HG02840 (cell line): ENCODE data around the gene PDLIM4.

Source experiments
- ATAC-seq: cut with Tn5 transposase; IDR thresholded peaks from one replicate; pipeline ENCODE4 v1.9.1; 2021; ENCODE audit warnings: mild to moderate bottlenecking, moderate library complexity, moderate number of reproducible peaks; ENCODE audit not compliant: unreplicated experiment, low FRiP score

The PDLIM4 gene

DNA sequence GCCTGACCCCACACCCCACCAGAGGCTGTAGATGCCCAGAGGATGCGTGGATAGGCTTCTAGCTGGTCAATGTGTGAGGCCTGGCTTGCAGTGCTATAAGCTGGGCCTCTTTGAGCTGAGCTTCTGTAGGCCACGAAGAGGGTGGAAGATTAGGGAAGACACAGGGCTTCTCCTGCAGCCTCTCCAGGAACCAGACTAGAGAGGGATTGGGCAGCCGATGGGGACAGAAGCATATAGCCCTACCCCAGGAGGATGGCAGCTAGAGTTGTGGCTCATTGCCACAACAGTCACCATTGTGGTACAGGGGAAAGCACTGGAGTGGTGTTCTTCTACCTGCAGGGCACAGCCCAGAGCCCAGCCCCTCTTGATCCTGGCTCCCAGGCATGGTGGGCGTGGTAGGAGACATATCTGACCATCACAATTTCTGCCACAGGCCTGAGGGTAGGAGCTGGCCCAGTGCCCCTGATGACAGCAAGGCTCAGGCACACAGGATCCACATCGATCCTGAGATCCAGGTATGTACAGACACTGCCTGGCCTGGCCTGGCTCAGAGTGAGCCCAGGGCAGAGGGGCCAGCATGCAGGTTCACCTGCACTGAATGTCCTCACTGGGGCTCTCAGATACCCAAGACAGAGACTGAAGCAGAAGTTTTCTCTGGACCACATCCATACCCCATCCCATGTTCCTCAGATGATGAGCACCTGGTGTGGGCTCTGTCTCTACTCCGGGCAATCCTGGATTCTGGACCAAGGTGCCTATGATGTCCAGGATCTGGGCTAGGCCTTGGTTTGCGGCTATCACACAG lies 8.7 kb downstream of the PDLIM4 start:
- ATAC-seq = no peak

DNA sequence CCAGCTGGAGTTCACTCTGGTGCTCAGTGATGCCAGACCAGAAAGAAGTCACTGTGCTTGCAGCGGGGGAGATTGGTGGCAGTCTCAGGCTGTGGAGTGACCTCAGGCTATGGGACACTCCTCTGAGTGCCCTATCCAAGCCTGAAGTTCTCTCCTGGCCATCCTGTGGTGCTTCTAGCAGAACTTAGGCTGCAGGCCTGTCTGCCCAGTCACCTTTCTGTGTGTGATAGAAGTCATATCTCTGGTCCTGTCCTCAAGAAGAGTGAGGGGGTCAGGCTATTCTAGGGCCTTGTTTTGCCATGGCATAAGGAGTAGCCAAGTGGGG lies 9.3 kb downstream of the PDLIM4 start:
- ATAC-seq = no peak

DNA sequence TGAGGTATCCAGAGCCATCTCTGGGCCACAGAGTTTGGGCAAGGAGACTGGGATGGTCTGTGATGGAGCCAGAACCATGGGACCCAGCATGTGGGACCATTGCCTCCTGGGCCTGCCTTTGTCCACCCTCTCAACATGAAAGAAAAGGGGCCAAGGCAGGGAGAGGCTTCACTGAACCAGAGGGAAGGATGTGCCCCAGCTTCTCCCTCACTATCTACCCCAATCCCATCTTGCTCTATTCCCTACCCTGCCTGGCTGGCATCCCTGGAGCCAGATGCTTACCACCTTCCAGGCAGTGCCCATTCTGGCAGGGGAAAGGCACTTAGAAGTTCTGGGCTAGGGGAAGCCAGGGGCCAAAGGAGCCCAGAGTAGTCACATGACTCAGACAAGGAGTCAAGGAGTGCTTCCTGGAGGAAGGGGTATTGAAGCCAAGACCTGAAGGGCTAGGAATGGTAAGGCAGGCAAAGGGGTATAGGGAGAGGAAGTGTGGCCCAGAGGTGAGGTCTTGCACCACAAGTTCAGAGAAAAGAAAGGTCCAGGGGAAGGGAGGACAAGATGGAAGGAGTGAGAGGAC lies 9.8 kb downstream of the PDLIM4 start:
- ATAC-seq = no peak

DNA sequence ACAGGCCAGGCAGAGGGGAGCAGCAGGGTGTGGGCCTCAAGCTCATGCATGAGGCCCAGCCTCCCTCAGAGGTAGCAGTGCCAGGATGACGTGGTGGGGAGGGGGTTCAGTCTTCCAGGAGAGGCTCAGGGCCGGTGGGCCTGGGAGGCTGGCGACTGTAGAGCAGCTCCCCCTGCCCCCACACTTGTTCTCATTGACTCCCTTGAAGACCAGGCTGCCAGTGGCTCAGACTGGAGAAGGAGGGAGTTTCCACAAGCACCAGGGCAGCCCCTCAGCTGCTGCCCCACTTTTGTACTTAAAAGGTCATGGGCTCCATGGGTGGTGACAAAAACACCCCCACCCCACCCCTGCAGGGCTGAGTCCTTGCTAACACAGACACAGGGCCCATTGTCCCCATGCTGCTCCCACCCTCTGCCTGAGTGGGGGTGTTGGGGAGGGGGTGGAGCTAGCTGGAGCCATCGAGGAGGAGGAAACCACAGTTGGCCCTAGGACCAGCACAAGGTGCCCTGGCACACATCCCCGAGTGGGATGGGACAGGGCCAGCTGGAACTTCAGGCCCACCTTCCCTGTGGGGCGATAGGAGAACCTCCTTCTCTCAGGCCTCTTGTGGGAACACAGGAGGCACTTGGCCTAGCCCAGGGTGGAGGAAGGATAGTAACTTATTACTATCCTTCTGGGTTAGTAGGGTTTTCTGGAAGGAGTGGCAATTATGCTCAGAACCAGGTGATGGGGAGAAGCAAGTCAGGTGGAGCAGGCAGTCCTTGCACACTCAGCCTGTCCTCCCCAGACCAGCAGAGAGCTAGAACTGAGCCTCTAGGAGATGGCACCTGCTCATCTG lies 10.7 kb downstream of the PDLIM4 start:
- peak; percentile 12 for ATAC-seq

DNA sequence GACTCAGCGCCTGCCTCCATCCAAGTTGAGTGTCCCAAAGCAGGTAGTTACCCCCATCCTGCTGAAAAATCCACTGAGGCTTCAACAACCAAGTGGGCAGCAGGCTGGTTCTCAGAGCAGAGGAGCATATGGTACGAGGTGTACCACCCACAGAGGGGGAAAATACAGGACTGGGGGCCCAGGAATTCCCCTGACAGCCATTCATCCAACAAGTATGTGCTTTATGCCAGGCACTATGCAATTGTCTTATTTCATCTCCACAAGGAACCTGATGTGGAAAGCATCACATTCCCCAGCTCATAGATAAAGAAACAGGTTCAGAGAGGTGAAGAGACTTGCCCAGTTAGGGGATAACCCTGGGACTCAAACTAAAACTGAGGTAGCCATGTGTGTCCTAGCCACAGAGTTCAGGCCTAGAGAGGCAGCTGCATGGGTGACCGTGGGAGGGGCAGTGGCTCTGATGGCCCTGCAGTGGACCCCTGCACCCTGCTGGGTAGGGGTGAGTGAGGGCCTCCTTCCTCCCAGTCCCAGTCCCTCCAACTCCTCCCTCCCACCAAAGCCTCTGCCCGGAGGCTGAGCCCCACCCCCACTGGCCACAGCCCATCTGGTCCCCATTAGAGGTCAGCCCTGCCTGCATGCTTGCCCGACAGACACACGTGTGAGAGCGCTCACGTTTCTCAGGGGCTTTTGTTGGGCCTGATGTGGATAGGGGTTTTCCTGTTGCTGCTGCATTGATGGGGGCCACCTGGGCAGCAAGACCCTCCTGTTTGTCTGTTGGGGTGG lies 11.5 kb downstream of the PDLIM4 start:
- peak; percentile 54 for ATAC-seq

DNA sequence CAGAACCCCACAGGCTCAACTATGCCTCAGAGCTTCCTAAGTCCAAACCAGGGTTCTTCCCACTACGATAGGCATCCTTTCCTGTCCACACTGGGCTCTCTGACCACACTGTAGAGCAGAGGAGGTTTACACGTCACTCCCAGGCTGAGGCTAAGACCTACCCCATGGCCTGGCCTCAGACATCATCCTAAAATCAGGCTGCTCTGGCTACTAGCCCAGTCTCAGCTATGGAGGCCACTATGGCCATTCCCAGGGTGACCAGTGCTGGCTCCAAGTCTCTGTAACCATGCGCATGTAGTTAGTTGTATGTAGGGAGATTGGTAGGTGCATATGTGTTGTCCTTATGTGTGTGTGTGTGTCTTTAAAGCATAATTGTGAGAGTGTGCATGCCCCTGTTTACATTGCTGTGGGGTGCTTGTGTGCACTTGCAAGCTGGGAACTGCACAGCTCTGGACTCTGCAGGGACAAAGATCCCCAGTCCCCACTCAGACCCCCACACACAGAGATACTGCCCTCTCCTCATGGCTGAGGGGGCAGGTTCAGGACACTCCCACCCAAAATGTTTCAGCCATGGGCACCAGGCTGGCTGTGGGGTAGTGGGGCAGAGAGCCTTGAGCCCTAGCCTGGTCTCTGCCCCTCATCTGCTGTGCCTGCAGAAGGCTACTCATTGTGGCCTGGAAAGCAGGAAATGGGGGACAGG lies 12.3 kb downstream of the PDLIM4 start:
- ATAC-seq = no peak

DNA sequence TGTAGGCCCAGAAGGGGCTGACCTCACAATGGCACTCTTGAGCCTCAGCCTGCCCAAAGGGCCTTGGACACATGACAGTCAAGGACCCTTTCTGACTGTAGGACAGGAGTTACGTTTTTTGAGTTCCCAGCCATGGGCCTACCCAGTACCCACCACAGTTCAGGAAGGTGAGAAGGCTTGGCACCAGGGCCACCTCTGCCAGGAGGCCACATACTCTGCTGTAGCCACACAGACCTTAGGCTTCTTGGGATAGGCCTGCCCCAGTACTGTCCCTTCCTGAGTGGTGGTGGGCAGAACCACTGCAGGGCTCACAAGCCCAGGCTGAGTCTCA lies 12.8 kb downstream of the PDLIM4 start:
- ATAC-seq = no peak

DNA sequence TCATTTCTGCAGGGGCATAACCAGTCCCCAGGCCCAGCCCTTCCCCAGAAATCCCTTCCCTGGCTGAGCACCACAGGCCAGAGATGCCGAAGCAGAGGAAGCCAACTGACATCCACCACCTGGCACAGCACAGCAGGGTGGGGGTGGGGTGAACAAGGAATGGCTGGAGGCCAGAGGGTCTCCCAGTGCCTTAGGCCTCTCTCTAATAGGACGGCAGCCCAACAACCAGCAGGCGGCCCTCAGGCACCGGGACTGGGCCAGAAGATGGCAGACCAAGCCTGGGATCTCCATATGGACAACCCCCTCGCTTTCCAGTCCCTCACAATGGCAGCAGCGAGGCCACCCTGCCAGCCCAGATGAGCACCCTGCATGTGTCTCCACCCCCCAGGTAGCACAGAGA lies 13.2 kb downstream of the PDLIM4 start:
- no peak for ATAC-seq

DNA sequence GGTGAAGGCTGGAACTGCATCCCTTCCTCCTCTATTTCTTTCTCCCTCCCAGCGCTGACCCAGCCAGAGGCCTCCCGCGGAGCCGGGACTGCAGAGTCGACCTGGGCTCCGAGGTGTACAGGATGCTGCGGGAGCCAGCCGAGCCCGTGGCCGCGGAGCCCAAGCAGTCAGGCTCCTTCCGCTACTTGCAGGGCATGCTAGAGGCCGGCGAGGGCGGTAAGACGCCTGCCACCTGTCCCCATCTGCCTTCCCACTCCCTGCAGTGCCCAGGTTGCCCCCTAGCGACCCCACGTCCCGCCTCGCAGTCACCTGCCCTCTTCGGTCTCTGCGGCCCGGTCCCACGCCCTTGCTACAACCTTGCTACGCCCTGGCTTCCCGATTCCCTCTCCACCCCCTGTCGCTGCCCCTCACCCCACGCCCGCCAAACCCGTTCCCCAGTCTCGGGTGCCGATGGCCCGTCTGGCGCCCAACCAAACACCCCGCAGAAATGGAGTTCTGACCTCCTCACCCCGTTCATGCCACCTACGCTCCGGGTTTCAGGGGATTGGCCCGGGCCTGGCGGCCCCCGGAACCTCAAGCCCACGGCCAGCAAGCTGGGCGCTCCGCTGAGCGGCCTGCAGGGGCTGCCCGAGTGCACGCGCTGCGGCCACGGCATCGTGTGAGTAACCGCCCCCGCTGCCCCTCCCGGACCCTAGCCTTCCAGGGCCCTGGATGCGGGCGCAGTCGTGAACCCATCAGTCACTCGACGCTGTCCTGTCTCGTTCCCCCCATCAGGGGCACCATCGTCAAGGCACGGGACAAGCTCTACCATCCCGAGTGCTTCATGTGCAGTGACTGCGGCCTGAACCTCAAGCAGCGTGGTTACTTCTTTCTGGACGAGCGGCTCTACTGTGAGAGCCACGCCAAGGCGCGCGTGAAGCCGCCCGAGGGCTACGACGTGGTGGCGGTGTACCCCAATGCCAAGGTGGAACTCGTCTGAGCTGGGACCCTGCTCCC lies 14.1 kb downstream of the PDLIM4 start:
- ATAC-seq = no peak

DNA sequence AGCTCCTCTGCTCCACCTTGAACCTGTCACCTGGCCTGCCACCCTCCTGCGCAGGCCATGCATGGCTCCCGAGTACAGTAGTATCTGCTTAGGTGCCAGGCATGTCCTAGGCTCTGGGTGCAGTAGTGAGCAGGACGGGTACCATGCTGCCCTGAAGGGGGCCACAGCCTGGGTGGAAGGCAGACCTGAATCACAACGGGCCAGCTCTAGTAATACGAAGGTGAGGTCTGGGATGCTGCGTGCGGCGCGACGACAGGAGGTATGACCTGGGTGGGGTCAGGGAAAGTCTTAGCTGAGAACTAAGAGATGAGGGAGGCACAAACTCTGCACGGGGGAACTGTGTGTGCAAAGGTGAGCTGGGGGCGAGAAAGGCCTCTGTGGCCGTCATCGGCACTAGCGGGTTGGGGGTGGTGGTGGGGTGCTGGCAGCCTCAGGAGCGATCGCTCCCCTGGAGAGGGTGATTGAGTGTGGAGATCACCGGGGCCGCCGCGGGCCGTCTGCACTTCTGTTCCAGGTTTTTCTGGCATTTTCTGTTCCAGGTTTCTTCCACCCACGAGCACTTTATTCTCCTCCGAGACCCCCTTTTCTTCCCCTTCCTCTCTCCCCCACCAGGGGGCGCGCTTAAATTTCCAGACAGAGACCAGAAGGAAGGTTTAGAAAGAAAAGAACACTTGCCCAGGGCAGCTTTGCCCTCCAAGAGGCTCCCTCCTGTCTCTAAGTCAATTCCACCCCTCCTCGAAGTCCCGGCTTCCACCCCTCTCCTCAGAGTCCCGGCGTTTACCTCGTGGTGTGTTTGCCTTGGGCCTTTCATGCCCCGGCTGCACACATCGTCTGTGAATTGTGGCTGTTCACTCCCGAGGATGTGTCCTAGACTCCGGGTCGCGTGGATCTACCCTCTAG lies 15.1 kb downstream of the PDLIM4 start:
- no peak for ATAC-seq

DNA sequence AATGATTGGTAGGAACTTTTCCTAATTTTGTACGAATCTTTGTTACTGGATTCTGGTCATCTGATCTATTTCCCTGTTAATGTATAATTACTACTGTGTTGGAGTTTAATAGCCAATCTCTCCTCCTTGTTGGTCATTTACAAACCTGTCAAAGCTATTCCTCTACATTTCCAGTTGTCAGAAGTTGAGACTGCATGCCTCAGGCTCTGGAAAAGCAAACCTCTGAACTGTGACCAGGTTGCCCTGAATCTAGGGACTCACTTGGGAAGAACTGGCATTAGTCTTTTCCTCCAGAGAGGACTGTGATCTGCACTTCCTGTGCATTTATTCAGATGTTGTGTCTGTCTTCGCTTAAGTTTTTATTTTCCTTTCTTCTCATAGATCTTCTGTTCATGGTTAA lies 16.1 kb downstream of the PDLIM4 start:
- no peak for ATAC-seq

DNA sequence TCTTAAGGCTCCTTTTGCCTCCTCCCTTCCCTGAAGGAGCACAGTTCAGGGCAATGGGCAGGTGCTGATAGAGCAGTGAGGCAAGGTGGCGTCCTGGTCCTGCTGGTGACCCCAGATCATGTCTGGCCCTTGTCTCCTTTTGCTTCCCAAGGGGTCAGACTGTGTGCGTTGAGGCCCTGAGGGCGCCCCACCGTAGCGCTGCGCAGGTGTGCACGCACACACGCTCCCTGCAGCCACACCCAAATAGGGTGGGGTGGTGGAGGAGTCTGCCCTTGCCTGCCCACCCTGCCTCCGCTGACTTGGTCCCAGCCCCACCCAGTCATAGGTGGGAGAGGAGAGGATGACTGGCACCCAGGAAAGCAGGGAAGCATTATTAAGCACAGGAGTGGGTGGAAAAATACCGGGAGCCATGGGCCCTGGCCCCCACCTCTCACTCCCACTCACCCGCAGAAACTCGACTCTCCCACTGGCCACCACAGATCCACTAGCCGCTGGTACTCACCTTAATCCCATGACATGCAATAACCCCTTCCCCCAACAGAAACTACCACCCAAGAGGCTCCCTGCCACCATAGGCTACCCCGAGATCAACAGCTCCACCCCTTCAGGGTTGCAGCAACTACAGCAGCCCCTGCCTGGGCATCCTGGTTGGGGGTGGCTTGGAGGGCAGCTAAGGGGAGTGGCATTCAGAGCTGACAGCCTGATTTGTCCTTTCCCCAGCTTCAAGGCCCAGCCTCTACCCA lies 16.7 kb downstream of the PDLIM4 start:
- no peak for ATAC-seq

DNA sequence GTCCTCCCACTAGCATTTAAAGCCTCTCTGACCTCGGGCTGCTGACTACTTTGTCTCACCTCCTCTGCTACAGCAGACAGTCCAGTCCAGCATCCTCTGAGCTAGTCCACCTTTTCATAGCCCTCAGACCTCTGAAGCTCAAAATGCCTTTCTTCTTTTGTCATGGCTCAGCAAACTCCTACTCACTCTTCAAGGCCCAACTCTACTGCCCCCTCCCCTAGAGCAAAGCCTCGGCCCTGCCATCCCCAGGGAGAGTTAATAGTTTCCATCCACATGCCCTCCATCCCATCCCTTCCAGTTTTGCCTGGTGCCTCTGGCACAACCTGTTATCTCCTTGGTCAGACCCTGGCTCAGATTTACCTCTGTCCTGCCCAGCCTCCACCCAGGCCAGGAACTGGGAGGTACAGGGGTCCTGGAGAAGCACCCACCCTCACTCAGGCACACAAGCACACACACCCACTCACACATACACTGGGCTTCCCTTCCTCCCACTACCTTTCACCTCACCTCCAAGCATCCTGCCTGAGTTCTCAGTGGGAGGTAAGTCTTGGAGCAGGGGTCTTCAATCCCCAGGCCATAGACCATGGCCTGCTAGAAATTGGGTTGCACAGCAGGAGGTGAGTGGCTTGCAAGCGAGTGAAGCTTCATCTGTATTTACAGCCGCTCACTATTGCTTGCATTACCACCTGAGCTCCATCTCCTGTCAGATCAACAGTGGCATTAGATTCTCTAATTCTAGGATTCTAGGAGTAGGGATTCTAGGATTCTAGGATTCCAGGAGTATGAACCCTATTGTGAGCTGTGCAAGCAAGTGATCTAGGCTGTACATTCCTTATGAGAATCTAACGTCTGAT lies 18.1 kb downstream of the PDLIM4 start:
- ATAC-seq = no peak

DNA sequence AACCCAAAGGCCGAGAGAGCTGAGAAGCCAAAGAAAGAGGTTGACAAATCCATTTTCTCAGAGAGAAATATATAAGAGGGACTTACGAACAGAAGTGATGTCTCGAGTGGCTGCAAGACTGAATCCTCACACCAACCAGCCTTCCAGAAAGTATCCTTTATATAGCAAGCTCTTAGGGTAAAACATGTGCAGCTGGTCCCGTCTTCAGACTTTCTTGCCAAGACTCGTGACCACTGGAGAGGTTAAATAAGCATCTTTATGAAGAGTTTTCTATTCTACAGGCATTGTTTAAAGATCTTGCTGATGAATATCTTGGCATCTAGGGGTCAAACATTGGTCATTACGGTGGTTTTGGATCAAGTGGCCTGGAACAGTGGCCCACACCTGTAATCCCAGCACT lies 19.8 kb downstream of the PDLIM4 start:
- ATAC-seq = no peak

DNA sequence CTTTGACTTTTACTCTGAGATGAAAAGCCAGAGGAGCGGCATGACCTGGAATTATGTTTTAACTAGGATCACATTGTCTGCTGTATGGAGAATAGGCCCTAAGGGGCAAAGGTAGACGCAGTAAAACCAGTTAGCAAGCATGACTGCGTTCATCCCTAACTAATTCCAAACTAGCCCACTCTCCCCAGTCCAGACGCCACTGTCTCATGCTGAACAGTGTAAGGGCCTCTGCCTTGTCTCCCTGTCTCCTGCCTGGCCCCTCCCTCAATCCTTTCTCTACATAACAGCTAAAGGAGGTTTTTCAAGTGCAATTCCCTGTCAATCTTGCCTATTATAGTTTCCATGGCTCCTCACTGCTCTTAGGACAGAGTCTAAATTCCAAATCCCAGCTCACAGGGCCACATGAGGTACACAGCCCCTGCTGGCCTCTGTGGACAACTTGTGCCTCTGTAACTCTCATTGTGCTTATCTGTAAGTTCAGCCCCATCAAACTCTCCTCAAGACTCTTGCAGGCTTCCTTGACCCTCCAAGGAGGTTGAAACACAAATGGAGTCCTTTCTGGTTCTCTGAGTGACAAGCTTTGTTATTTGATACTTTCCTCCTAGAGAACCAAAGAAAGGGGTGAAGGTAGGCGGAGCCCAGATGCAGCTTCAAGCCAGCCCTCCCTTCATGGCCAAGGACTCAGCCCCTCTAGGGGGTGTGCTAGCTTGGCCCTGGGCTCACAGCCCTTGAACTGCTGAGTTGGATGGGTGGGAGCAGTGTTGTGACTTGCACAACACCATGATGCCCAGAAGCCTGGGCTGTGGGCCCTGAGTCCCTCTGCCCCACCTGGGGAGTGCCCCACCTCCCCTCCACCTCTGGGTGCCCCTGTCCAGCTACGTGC lies 20.7 kb downstream of the PDLIM4 start:
- ATAC-seq = no peak

DNA sequence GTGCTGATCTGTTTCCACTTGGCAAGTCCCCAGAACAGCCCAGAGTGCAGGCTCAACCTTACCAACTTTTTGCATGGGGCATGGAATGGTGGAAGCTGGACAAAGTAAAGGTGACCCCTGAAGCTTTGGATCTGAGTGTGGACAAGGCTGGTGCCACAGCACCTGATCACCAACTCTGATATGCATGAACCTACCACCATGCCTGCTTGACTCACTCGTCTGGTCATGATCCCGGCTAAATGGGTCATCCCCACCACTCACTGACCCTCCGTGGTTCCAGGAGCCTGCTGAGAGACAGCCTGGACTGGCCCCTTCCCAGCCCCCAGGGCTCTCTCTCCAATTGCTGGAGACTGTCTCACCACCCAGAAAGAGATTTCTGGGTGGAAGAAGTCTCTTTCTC lies 22.3 kb downstream of the PDLIM4 start:
- ATAC-seq = no peak
